SK-N-SH (cell line): ENCODE measurements around the gene HBG1. TPM values are rescaled to one million over a fixed set of nuclear protein-coding genes. Genes with fewer than 3 reads are reported as not detected.

ENCODE experiments used
- CTCF ChIA-PET: fragments of 300-600, 350-600 bp; formaldehyde crosslinking; extraction: SDS; loops from one replicate; lab custom pipeline; 2021; lab: Yijun Ruan, JAX
- POLR2A ChIA-PET: fragments of 350-600 bp; sonication (Branson Sonifier 250); formaldehyde crosslinking; extraction: SDS; loops from one replicate; lab custom pipeline; 2020; ENCODE audit warnings: antibody characterized with exemption, inconsistent platforms; lab: Yijun Ruan, JAX
- DNase-seq: peaks from one replicate; pipeline ENCODE4 v3.0.0; 2012
- H2AFZ ChIP-seq: fragments of 200-600 bp; sonication (generic); 2 replicates; pipeline ENCODE4 v1.8.1; 2016; ENCODE audit warnings: antibody characterized with exemption, mild to moderate bottlenecking, low read depth
- H3F3A ChIP-seq: fragments of 200-600 bp; sonication (generic); replicated peaks from 2 replicates; pipeline ENCODE3; 2016; ENCODE audit warnings: antibody characterized with exemption, mild to moderate bottlenecking; ENCODE audit not compliant: insufficient read depth
- H3K27ac ChIP-seq, 2 experiments: fragments of 200-500 bp in 1 of 2; fragments of 200-600 bp in 1 of 2; sonication (Bioruptor generic) in 1 of 2; sonication (generic), shearing (Covaris generic) in 1 of 2; 2 replicates each; pipeline versions ENCODE4 v1.5.1 to v1.6.1; 2014 to 2016; ENCODE audit warnings: low read depth in 2 of 2, inconsistent platforms in 1 of 2, low read length in 1 of 2, mild to moderate bottlenecking in 1 of 2, mixed read lengths in 1 of 2
- H3K27me3 ChIP-seq: fragments of 200-600 bp; sonication (generic), shearing (Covaris generic); 2 replicates; pipeline ENCODE4 v1.6.1; 2016; ENCODE audit warnings: mixed run types; ENCODE audit not compliant: insufficient read depth
- H3K36me3 ChIP-seq, 2 experiments: fragments of 200-500 bp in 1 of 2; fragments of 200-600 bp in 1 of 2; sonication (Bioruptor generic) in 1 of 2; sonication (generic) in 1 of 2; replicated peaks in 1 of 2; 2 replicates each; pipeline versions ENCODE3 to v1.5.1; 2014 to 2016; ENCODE audit warnings: low read length in 1 of 2, mild to moderate bottlenecking in 1 of 2; ENCODE audit not compliant: insufficient read depth in 2 of 2, control insufficient read depth in 1 of 2
- H3K4me1 ChIP-seq, 2 experiments: fragments of 200-500 bp in 1 of 2; fragments of 200-600 bp in 1 of 2; sonication (Bioruptor generic) in 1 of 2; sonication (generic), shearing (Covaris generic) in 1 of 2; 2 replicates each; pipeline versions ENCODE4 v1.5.1 to v1.6.1; 2014 to 2016; ENCODE audit warnings: low read depth in 1 of 2, low read length in 1 of 2, mixed run types in 1 of 2; ENCODE audit not compliant: insufficient read depth in 2 of 2, control insufficient read depth in 1 of 2
- H3K4me2 ChIP-seq: fragments of 200-600 bp; sonication (generic), shearing (Covaris generic); 2 replicates; pipeline ENCODE4 v1.6.1; 2017; ENCODE audit warnings: mixed run types
- H3K4me3 ChIP-seq, 2 experiments: fragments of 200-500 bp in 1 of 2; fragments of 200-600 bp in 1 of 2; sonication (Bioruptor generic) in 1 of 2; sonication (generic), shearing (Covaris generic) in 1 of 2; 2 replicates each; pipeline versions ENCODE4 v1.5.1 to v1.8.1; 2014 to 2016; ENCODE audit warnings: low read depth in 2 of 2, inconsistent platforms in 1 of 2, low read length in 1 of 2, mild to moderate bottlenecking in 1 of 2, mixed read lengths in 1 of 2, moderate library complexity in 1 of 2
- H3K79me2 ChIP-seq: fragments of 200-600 bp; sonication (generic); 2 replicates; pipeline ENCODE4 v1.8.1; 2017; ENCODE audit warnings: mild to moderate bottlenecking; ENCODE audit not compliant: insufficient read depth
- H3K9ac ChIP-seq: fragments of 200-600 bp; sonication (generic); 2 replicates; pipeline ENCODE4 v1.6.1; 2017; ENCODE audit warnings: mixed run types
- H3K9me2 ChIP-seq: fragments of 200-600 bp; sonication (generic); 2 replicates; pipeline ENCODE4 v1.6.1; 2017; ENCODE audit warnings: mixed run types
- H3K9me3 ChIP-seq: fragments of 200-600 bp; sonication (generic); 2 replicates; pipeline ENCODE4 v1.6.1; 2017; ENCODE audit warnings: mixed run types, mild to moderate bottlenecking, moderate library complexity
- H4K20me1 ChIP-seq: fragments of 200-600 bp; sonication (generic); 2 replicates; pipeline ENCODE4 v1.6.1; 2017; ENCODE audit warnings: mild to moderate bottlenecking, mixed run types; ENCODE audit not compliant: insufficient read depth
- FOSL2 ChIP-seq: IDR thresholded peaks from 2 replicates; pipeline ENCODE4 v1.4.0; 2012; ENCODE audit warnings: low read depth, mild to moderate bottlenecking, moderate library complexity, borderline replicate concordance
- FOXM1 ChIP-seq: IDR thresholded peaks from 2 replicates; pipeline ENCODE4 v1.4.0; 2012; ENCODE audit warnings: low read depth, mild to moderate bottlenecking
- GATA2 ChIP-seq: sonication (generic); formaldehyde crosslinking; IDR thresholded peaks from 2 replicates; pipeline ENCODE4 v1.5.0; 2020; ENCODE audit warnings: mild to moderate bottlenecking, missing genetic modification reagents
- IRF3 ChIP-seq: fragments of 150-350 bp; IDR thresholded peaks from 2 replicates; pipeline ENCODE4 v1.6.1; 2016; ENCODE audit warnings: mild to moderate bottlenecking, low read depth, low read length
- MAX ChIP-seq: IDR thresholded peaks from 2 replicates; pipeline ENCODE4 v1.4.0; 2012; ENCODE audit warnings: low read depth
- MXI1 ChIP-seq: IDR thresholded peaks from 2 replicates; pipeline ENCODE4 v1.6.1; 2012; ENCODE audit warnings: mild to moderate bottlenecking, low read depth, low read length, improper control_type of control experiment
- NRF1 ChIP-seq: IDR thresholded peaks from 2 replicates; pipeline ENCODE4 v1.6.1; 2012; ENCODE audit warnings: low read depth, mild to moderate bottlenecking, low read length
- POLR2AphosphoS5 ChIP-seq: IDR thresholded peaks from 2 replicates; pipeline ENCODE4 v1.6.1; 2012; ENCODE audit warnings: low read depth, low read length
- RAD21 ChIP-seq: IDR thresholded peaks from 2 replicates; pipeline ENCODE4 v1.6.1; 2012; ENCODE audit warnings: mild to moderate bottlenecking, low read length
- RFX5 ChIP-seq: IDR thresholded peaks from 2 replicates; pipeline ENCODE4 v1.6.1; 2012; ENCODE audit warnings: mild to moderate bottlenecking, improper control_type of control experiment, low read length
- RXRA ChIP-seq: IDR thresholded peaks from 2 replicates; pipeline ENCODE4 v1.4.0; 2012; ENCODE audit warnings: low read depth, mild to moderate bottlenecking, borderline replicate concordance
- SIN3A ChIP-seq: IDR thresholded peaks from 2 replicates; pipeline ENCODE4 v1.6.1; 2012; ENCODE audit warnings: low read depth, mild to moderate bottlenecking, low read length, moderate library complexity, borderline replicate concordance
- TCF12 ChIP-seq: IDR thresholded peaks from 2 replicates; pipeline ENCODE4 v1.4.0; 2012
- ZBTB33 ChIP-seq: IDR thresholded peaks from 2 replicates; pipeline ENCODE4 v1.4.0; 2012; ENCODE audit warnings: low read depth, borderline replicate concordance
- polyA plus RNA-seq, 3 experiments: library from polyadenylated mRNA; depleted of rRNA; stranded (reverse); fragments of >200 nt; gene quantifications; 2 replicates each; pipeline ENCODE4 v1.2.3, GENCODE V29; 2012

The HBG1 gene
- polyA plus RNA-seq, 1 of the 3 experiments (the other 2 are of a cell fraction) = not detected

- no peak for TF ChIP-seq MAX
Observed at GRCh38 chr11:5200582-5200981, 49.1 kb downstream of the HBG1 start, which contains the start of gene OR51V1 (continued).

GRCh38 chr11:5198285-5198684 is 51.4 kb downstream of the HBG1 start:
- H3K9ac ChIP-seq = no peak overlapping the region
- POLR2A ChIA-PET = no interaction called here
- peaks cover 6% of the 10 kb centered on the region; the same call in 1 of the 2 replicates for H3K27me3 ChIP-seq
- H3F3A ChIP-seq = no peaks in the 10 kb centered on the region
- no peaks in the 10 kb centered on the region for H3K36me3 ChIP-seq
- no peaks in the 10 kb centered on the region for H3K9me2 ChIP-seq
- no peak overlapping the region for H3K27ac ChIP-seq
- no peak overlapping the region for H3K4me3 ChIP-seq
- no peaks in the 10 kb centered on the region for H4K20me1 ChIP-seq
- no peaks in the 10 kb centered on the region for H3K79me2 ChIP-seq
- no peaks in the 10 kb centered on the region for H3K9me3 ChIP-seq
- no peaks in the 10 kb centered on the region for H3K4me1 ChIP-seq
- no peak for TF ChIP-seq RAD21
- TF ChIP-seq MXI1 = no peak
- no peak for TF ChIP-seq TCF12
- no peak for TF ChIP-seq IRF3
- TF ChIP-seq FOXM1 = no peak
- no peak for TF ChIP-seq GATA2 (CRISPR knock-in tag)
- TF ChIP-seq FOSL2 = no peak
- TF ChIP-seq POLR2AphosphoS5 = no peak
- no peak for TF ChIP-seq MAX
- no peak for TF ChIP-seq SIN3A
- no peak for TF ChIP-seq RFX5
- no peak for TF ChIP-seq RXRA
- TF ChIP-seq ZBTB33 = no peak
- TF ChIP-seq NRF1 = no peak
- no peak overlapping the region for H2AFZ ChIP-seq
- CTCF ChIA-PET = interaction anchor here (1.2 kb wide), 1 partner anchor 43 kb away, joined by 4 read pairs; no protein-coding TSS in a partner anchor
- no peak for DNase-seq
- no peak overlapping the region for H3K4me2 ChIP-seq

Other genes with a start within 250 kb of the HBG1 start
- gene OR52J3, start 203.3 kb downstream of the HBG1 start, polyA plus RNA-seq (2012; rRNA removed) = not detected in 2 replicates
- gene OR52E2, start 190.2 kb downstream of the HBG1 start, polyA plus RNA-seq (2012; rRNA removed) = not detected in 2 replicates
- gene OR52E1, start 180.3 kb downstream of the HBG1 start, polyA plus RNA-seq (2012; rRNA removed) = not detected in 2 replicates
- not detected in 2 replicates for gene OR52A5, start 111.5 kb downstream of the HBG1 start, polyA plus RNA-seq (2012; rRNA removed)
- gene OR52A1, start 95.1 kb downstream of the HBG1 start, polyA plus RNA-seq (2012; rRNA removed) = not detected in 2 replicates
- gene OR51V1, start 49.2 kb downstream of the HBG1 start, polyA plus RNA-seq (2012; rRNA removed) = not detected in 2 replicates
- not detected in 2 replicates for gene HBB, start 22.8 kb downstream of the HBG1 start, polyA plus RNA-seq (2012; rRNA removed)
- not detected in 2 replicates for gene HBD, start 15.4 kb downstream of the HBG1 start, polyA plus RNA-seq (2012; rRNA removed)
- gene HBG2, start 4.9 kb upstream of the HBG1 start, polyA plus RNA-seq (2012; rRNA removed) = 0.33 TPM in 1 of 2 replicates, not detected in the other
- 2.4 TPM in 2 replicates for gene HBE1, start 20.1 kb upstream of the HBG1 start, polyA plus RNA-seq (2012; rRNA removed)
- gene OR51B4, start 52.1 kb upstream of the HBG1 start, polyA plus RNA-seq (2012; rRNA removed) = 0.07 and 0.29 TPM in 2 replicates
- not detected in 2 replicates for gene OR51B2, start 74.4 kb upstream of the HBG1 start, polyA plus RNA-seq (2012; rRNA removed)
- 0.15 and 0.29 TPM in 2 replicates for gene OR51B5, start 93.7 kb upstream of the HBG1 start, polyA plus RNA-seq (2012; rRNA removed)
- not detected in 2 replicates for gene OR51B6, start 101.7 kb upstream of the HBG1 start, polyA plus RNA-seq (2012; rRNA removed)
- not detected in 2 replicates for gene OR51M1, start 134.0 kb upstream of the HBG1 start, polyA plus RNA-seq (2012; rRNA removed)
- gene OR51Q1, start 172.3 kb upstream of the HBG1 start, polyA plus RNA-seq (2012; rRNA removed) = not detected in 2 replicates
- gene OR51I1, start 191.7 kb upstream of the HBG1 start, polyA plus RNA-seq (2012; rRNA removed) = 0.08 TPM in 1 of 2 replicates, not detected in the other
- not detected in 2 replicates for gene OR51I2, start 199.5 kb upstream of the HBG1 start, polyA plus RNA-seq (2012; rRNA removed)
- not detected in 2 replicates for gene OR52D1, start 238.8 kb upstream of the HBG1 start, polyA plus RNA-seq (2012; rRNA removed)